KMS-11 (cell line): Measurements from ENCODE around the gene RFT1.

ENCODE experiments used
- H2AFZ ChIP-seq: fragments of 200-600 bp; sonication (generic); 2 replicates; pipeline ENCODE4 v1.6.1; 2016; ENCODE audit warnings: antibody characterized with exemption, mixed run types, low read depth
- H3K27ac ChIP-seq: fragments of 200-600 bp; sonication (generic); 2 replicates; pipeline ENCODE4 v1.6.1; 2016; ENCODE audit warnings: mild to moderate bottlenecking, mixed run types
- H3K27me3 ChIP-seq: fragments of 200-600 bp; sonication (generic); 2 replicates; pipeline ENCODE4 v1.6.1; 2017; ENCODE audit warnings: mild to moderate bottlenecking, low read depth, mixed run types, moderate library complexity; ENCODE audit not compliant: insufficient read depth
- H3K36me3 ChIP-seq: fragments of 200-600 bp; sonication (generic); 2 replicates; pipeline ENCODE4 v1.6.1; 2017; ENCODE audit warnings: mild to moderate bottlenecking, mixed run types; ENCODE audit not compliant: insufficient read depth
- H3K4me1 ChIP-seq: fragments of 200-600 bp; sonication (generic); 2 replicates; pipeline ENCODE4 v1.6.1; 2016; ENCODE audit warnings: mild to moderate bottlenecking, low read depth, mixed run types; ENCODE audit not compliant: poor library complexity, severe bottlenecking
- H3K4me2 ChIP-seq: fragments of 200-600 bp; sonication (generic); 2 replicates; pipeline ENCODE4 v1.7.0; 2016; ENCODE audit warnings: mild to moderate bottlenecking, mixed run types
- H3K4me3 ChIP-seq: fragments of 200-600 bp; sonication (generic); IDR thresholded peaks from 2 replicates; pipeline ENCODE4 v1.6.1; 2017; ENCODE audit warnings: low read depth, low read length, mixed read lengths; ENCODE audit not compliant: insufficient read depth
- H3K79me2 ChIP-seq: fragments of 200-600 bp; sonication (generic); 2 replicates; pipeline ENCODE4 v1.6.1; 2016; ENCODE audit warnings: low read depth, mixed run types; ENCODE audit not compliant: insufficient read depth
- H3K9ac ChIP-seq: fragments of 200-600 bp; sonication (generic); 2 replicates; pipeline ENCODE4 v1.6.1; 2016; ENCODE audit warnings: mild to moderate bottlenecking, mixed run types
- H4K20me1 ChIP-seq: fragments of 200-600 bp; sonication (generic); 2 replicates; pipeline ENCODE4 v1.6.1; 2016; ENCODE audit warnings: mild to moderate bottlenecking, mixed run types; ENCODE audit not compliant: insufficient read depth
- TF ChIP-seq, protein P1 (sequence below): fragments of 200-600 bp; sonication (generic); conservative IDR thresholded peaks from 2 replicates; pipeline ENCODE4 v1.6.1; 2017; ENCODE audit warnings: low read depth, mild to moderate bottlenecking, antibody characterized with exemption, low read length, moderate library complexity, mixed read lengths

Gene RFT1

DNA sequence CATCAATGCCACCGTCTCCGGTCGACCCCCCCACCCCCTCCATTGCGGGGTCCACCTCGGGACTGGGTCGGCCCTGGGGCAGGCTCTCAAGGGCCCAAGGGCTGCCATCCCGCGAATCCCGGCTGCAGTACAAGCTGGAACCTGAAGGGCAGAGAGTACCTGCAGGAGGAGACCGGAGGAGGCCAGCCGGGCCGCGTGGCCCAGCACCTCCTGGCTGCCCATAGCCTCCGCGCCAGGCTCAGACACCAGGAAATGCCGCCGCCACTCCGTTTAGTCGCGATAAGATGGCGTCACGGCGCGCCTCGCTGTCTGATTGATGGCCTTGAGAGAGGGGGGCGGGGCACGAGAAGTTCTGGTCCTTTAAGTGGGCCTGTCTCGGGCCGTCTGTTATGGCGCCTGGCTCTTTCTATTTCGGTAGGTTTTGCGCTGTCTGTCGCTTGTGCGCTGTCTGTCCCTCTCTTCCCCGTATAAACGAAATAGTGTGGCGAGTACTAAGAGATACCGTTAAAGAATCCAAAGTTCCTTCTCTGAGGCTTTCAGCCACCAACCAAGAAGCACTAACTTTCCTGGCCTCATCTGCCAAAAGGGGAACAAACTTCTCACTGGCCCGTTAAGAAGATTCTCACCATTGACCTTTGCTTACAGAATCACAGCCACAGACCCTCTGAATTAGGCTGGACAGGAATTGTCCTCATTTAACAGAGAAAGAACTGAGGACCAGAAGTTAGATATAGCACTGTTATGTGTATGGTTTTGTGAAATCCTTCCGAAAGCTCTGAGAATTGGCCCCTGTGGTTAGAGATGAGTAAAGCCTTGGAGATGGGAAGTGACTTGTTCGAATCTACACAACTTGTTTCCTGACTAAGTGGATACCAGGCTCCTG, at the start of gene RFT1:
Gene RFT1 (minus strand): TSS at position 257 of the 883 bp plus-strand sequence. CDS start 35 bp downstream, at position 222.
- Histone ChIP-seq H3K9ac (peak within 1 kb of the TSS; percentile 87), H2AFZ (peak within 1 kb of the TSS; percentile 85), H3K4me1 (peaks cover 12% of the 10 kb centered on the region)

GRCh38 chr3:53179580-53179979, 49.3 kb upstream of the RFT1 start:
- no peaks in the 10 kb centered on the region for H3K27me3 ChIP-seq
- no peak overlapping the region for H3K4me3 ChIP-seq
- H3K79me2 ChIP-seq = no peaks in the 10 kb centered on the region
- TF ChIP-seq, protein P1, sequence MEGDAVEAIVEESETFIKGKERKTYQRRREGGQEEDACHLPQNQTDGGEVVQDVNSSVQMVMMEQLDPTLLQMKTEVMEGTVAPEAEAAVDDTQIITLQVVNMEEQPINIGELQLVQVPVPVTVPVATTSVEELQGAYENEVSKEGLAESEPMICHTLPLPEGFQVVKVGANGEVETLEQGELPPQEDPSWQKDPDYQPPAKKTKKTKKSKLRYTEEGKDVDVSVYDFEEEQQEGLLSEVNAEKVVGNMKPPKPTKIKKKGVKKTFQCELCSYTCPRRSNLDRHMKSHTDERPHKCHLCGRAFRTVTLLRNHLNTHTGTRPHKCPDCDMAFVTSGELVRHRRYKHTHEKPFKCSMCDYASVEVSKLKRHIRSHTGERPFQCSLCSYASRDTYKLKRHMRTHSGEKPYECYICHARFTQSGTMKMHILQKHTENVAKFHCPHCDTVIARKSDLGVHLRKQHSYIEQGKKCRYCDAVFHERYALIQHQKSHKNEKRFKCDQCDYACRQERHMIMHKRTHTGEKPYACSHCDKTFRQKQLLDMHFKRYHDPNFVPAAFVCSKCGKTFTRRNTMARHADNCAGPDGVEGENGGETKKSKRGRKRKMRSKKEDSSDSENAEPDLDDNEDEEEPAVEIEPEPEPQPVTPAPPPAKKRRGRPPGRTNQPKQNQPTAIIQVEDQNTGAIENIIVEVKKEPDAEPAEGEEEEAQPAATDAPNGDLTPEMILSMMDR = no peak
- H3K9ac ChIP-seq = no peak overlapping the region
- H3K4me2 ChIP-seq = no peak overlapping the region
- no peaks in the 10 kb centered on the region for H3K36me3 ChIP-seq
- H4K20me1 ChIP-seq = no peaks in the 10 kb centered on the region
- H3K4me1 ChIP-seq = peaks cover 16% of the 10 kb centered on the region
- H2AFZ ChIP-seq = no peak overlapping the region
- H3K27ac ChIP-seq = no peak overlapping the region

More for the DNA sequence above, at the start of gene RFT1:
- TF ChIP-seq, protein P1 = no peak
- Histone ChIP-seq H3K4me3 (peak within 1 kb of the TSS; percentile 57), H4K20me1 (no peaks in the 10 kb centered on the region), H3K79me2 (peaks cover 15% of the 10 kb centered on the region; the same call in 1 of the 2 replicates), H3K36me3 (no peaks in the 10 kb centered on the region), H3K4me2 (peak within 1 kb of the TSS; percentile 93), H3K27ac (peak within 1 kb of the TSS; percentile 66), H3K27me3 (no peaks in the 10 kb centered on the region)

DNA sequence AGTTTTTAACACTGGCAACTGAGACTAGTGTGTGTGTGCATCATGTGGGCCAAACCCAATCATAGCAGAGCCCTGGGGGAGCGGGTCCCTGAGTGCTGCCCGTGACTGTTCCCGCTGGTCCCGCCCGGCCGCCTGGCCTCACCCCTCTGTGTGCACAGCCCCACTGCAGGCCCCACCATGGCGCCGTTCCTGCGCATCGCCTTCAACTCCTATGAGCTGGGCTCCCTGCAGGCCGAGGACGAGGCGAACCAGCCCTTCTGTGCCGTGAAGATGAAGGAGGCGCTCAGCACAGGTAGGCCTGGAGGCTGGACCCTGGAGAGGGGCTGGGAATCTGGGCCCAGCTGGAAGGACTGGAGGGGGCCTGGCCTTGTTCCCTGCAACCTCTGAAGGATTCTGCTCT, 48.0 kb upstream of the RFT1 start:
- TF ChIP-seq, protein P1 = no peak
- H3K36me3 ChIP-seq = no peaks in the 10 kb centered on the region
- H4K20me1 ChIP-seq = no peaks in the 10 kb centered on the region
- H3K4me2 ChIP-seq = no peak overlapping the region
- no peak overlapping the region for H2AFZ ChIP-seq
- H3K27me3 ChIP-seq = no peaks in the 10 kb centered on the region
- no peaks in the 10 kb centered on the region for H3K79me2 ChIP-seq
- no peak overlapping the region for H3K4me3 ChIP-seq
- no peak overlapping the region for H3K9ac ChIP-seq
- H3K27ac ChIP-seq = no peak overlapping the region
- peaks cover 26% of the 10 kb centered on the region for H3K4me1 ChIP-seq

DNA sequence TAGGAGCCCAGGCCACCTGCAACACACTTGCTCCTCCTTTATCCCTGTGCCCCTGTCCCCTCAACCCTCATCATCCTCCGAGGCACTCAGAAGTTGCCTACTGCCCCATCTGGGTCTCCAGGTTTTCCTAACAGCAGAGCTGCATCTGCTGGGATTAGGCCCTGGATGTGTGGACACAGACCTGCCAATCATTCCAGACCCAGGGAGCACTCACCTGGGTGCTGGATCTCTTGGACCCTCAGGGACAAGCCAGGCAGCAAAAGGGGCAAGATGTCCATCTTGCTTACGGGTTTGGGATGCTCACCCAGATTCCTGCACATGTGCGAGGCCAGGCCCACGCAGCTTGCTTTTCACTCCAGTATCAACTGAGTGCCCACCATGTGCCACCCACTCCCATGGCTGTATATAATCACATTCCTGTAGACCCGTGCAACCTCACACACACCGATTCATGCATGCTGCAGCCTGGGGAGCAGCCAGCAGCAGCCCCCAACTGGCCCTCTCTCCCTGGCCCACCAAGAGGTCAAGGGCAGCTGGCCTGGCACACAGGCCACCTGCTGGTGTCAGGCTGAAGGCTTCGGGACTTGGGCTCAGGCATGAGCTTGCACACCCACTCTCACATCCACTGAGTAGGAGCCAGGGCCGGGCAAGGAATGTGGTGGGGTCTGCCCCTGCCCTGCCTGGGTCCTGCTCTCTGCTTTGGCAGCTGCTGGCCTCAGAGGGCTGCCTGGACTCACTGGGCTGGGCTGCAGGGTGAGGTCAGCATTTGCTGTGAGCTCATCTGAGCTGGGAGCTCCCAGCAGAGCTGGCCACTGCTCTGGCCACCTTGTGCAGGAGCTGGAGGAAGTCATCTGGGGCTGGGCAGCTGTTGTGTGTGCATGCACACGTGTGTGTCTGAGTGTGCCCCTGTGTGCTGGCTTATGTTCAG, 45.6 kb upstream of the RFT1 start:
- Histone ChIP-seq H2AFZ (no peak overlapping the region), H3K4me1 (peaks cover 42% of the 10 kb centered on the region), H3K4me3 (no peak overlapping the region), H4K20me1 (no peaks in the 10 kb centered on the region), H3K27me3 (no peaks in the 10 kb centered on the region), H3K9ac (no peak overlapping the region), H3K4me2 (no peak overlapping the region), H3K27ac (no peak overlapping the region), H3K36me3 (no peaks in the 10 kb centered on the region), H3K79me2 (no peaks in the 10 kb centered on the region)
- TF ChIP-seq, protein P1 = no peak
